GM19023 (cell line): ENCODE results near the gene ZNF570.

Experiments
- ATAC-seq: cut with Tn5 transposase; IDR thresholded peaks from one replicate; pipeline ENCODE4 v1.9.1; 2021; ENCODE audit warnings: mild to moderate bottlenecking, moderate library complexity; ENCODE audit not compliant: unreplicated experiment

The ZNF570 gene

GRCh38 chr19:37468961-37469777, at the start of gene ZNF570:
TSS of gene ZNF570 (plus strand) at chr19:37469356. CDS start at chr19:37470355, 999 bp downstream.
- peak; percentile 61 for ATAC-seq

GRCh38 chr19:37452500-37453245, 16.5 kb upstream of the ZNF570 start:
- no peak for ATAC-seq

DNA sequence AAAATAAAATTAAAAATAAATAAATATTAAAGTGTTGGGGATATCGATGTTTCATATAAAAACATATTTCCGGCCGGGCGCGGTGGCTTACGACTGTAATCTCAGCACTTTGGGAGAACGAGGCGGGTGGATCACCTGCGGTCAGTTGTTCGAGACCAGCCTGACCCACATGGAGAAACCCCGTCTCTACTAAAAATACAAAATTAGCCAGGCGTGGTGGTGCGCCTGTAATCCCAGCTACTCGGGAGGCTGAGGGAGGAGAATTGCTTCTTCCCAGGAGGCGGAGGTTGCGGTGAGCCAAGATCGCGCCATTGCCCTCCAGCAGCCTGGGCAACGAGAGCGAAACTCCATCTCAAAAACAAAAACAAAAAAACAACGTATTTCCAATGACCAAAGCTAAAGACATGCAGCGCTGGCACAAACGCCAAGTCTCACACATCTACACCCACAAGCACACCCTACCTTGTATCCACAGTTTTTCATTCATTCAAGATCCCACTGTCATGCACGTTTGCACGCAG, 2.8 kb upstream of the ZNF570 start:
- ATAC-seq = no peak

GRCh38 chr19:37466798-37467607, 2.2 kb upstream of the ZNF570 start, which contains the start of gene ZNF569:
TSS of gene ZNF569 (minus strand) at chr19:37467444. CDS start at chr19:37444921, 22,523 bp downstream.
- peak; percentile 63 for ATAC-seq

- no peak for ATAC-seq
Measured at GRCh38 chr19:37467608-37468090, 1.5 kb upstream of the ZNF570 start.

- no peak for ATAC-seq
Measured at GRCh38 chr19:37470216-37470615, 1.1 kb downstream of the ZNF570 start.

DNA sequence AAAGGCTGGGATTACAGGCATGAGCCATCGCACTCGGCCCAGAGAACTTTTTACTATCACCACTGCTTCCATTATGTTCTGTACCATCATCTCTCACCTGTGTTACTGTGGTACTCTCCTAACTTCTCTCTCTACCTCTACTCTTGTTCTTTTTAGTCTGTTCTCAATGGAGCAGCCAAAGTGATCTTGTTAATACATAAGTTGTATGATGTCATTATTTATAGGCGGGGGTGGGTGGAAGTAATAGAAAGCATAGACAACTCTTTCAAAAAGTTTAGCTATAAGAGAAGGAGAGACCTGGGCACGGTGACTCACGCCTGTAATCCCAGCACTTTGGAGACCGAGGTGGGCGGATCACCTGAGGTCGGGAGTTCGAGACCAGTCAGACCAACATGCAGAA, 3.0 kb downstream of the ZNF570 start:
- no peak for ATAC-seq

DNA sequence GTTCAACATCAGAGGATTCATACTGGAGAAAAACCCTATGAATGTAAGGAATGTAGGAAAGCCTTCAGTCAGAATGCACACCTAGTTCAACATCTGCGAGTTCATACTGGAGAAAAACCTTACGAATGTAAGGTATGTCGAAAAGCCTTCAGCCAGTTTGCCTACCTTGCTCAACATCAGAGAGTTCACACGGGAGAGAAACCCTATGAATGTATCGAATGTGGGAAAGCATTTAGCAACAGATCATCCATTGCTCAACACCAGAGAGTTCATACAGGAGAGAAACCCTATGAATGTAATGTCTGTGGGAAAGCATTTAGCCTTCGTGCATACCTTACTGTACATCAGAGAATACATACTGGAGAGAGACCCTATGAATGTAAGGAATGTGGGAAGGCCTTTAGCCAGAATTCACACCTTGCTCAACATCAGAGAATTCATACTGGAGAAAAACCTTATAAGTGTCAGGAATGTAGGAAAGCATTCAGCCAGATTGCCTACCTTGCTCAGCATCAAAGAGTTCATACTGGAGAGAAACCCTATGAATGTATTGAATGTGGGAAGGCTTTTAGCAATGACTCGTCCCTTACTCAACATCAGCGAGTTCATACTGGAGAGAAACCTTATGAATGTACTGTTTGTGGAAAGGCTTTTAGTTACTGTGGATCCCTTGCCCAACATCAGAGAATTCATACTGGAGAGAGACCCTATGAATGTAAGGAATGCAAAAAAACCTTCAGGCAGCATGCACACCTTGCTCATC, 15.4 kb downstream of the ZNF570 start:
- ATAC-seq = no peak

- no peak for ATAC-seq
Measured at GRCh38 chr19:37492213-37492612, 23.1 kb downstream of the ZNF570 start.

- ATAC-seq = no peak
Measured at GRCh38 chr19:37505958-37506386, 36.8 kb downstream of the ZNF570 start.

GRCh38 chr19:37506387-37507166, 37.4 kb downstream of the ZNF570 start, which contains the start of gene ZNF793:
TSS of gene ZNF793 (plus strand) at chr19:37506939. CDS start at chr19:37523440, 16,501 bp downstream.
- no peak for ATAC-seq

GRCh38 chr19:37507167-37507464, 38.0 kb downstream of the ZNF570 start:
- ATAC-seq = no peak

DNA sequence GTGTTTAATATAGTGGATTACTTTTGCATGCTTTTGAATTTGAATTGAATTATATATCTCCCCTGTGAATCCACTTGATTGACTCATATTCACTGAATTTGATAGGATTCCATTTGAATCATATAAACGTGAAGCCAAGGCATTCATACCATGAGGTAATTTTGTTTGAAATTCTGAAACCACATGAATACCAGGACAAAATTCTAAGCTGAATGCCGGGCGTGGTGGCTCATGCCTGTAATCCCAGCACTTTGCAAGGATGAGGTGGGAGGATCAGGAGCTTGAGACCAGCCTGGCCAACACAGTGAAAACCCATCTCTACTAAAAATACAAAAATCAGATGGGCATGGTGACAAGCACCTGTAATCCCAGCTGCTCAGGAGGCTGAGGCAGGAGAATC, 42.0 kb downstream of the ZNF570 start:
- no peak for ATAC-seq

GRCh38 chr19:37511821-37512220, 42.7 kb downstream of the ZNF570 start:
- ATAC-seq = no peak

DNA sequence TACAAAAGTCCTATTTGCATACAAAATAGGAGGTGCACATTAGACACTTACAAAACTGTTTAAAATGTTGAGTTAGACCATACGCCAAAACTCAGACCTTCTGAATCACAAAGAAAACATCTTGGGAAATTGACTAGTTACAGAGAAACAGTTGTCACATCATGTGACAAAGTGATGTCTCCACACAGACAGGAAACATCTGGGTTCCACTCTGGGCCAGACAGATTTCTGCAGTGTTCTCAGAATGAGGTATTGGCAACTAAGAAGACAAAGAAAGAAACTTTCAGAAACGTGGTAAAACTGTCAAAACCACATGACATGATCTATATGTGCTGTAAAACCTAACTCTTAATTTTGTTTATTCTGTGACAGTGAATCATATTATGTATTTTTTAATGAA, 44.2 kb downstream of the ZNF570 start:
- ATAC-seq = no peak

- no peak for ATAC-seq
Measured at GRCh38 chr19:37519890-37520289, 50.7 kb downstream of the ZNF570 start.

- no peak for ATAC-seq
Measured at GRCh38 chr19:37537391-37537947, 68.3 kb downstream of the ZNF570 start.
